Sigmoid colon (tissue), 4 donors: Measurements from ENCODE around the gene ARHGEF28.

Source experiments
- CTCF ChIP-seq, 4 experiments: fragments of 450-650 bp in 3 of 4; fragments of 200-600 bp in 1 of 4; IDR thresholded peaks; one replicate each; pipeline ENCODE4 v1.5.1; 2016 to 2019; ENCODE audit warnings: antibody characterized with exemption in 4 of 4, mild to moderate bottlenecking in 3 of 4, moderate library complexity in 2 of 4
- POLR2AphosphoS5 ChIP-seq, 4 donors: sonication (generic); formaldehyde crosslinking; IDR thresholded peaks; one replicate each; pipeline ENCODE4 v1.6.1; 2017; ENCODE audit warnings: antibody characterized with exemption in 4 of 4

- TF ChIP-seq POLR2AphosphoS5 (IDR thresholded peaks at IDR 0.05), result no peak
- TF ChIP-seq CTCF (IDR thresholded peaks at IDR 0.05), result no peak
These were observed 286.9 kb downstream of the ARHGEF28 start for GRCh38 chr5:73912821-73913271.
